Right renal pelvis (tissue), 4 donors: Measurements from ENCODE around the gene WFDC1. TPM values are rescaled to one million over a fixed set of nuclear protein-coding genes. Genes with fewer than 3 reads are reported as not detected.

Source experiments
- DNase-seq, 4 donors: peaks; one replicate each; pipeline ENCODE4 v3.0.0-alpha.2; 2013; ENCODE audit warnings: low read depth in 4 of 4, low spot score in 3 of 4, missing footprints in 1 of 4
- polyA plus RNA-seq, 4 donors: library from polyadenylated mRNA; unstranded; fragments of 120-200 nt; gene quantifications; one replicate each; pipeline ENCODE4 v1.2.1, GENCODE V29; 2013; ENCODE audit not compliant: insufficient read length in 4 of 4

Gene WFDC1
- 1 to 10 TPM; 2.8 to 5.0 (median 3.8) TPM for polyA plus RNA-seq

GRCh38 chr16:84294531-84295142 lies at the start of gene WFDC1:
Gene WFDC1 (plus strand): TSS chr16:84294878. CDS start chr16:84294972, 94 bp downstream.
- no peak for DNase-seq

- DNase-seq = no peak
These were observed 48.6 kb upstream of the WFDC1 start for GRCh38 chr16:84245956-84246678.

GRCh38 chr16:84246679-84247077 lies 48.0 kb upstream of the WFDC1 start:
- no peak for DNase-seq

GRCh38 chr16:84247331-84247730 lies 47.3 kb upstream of the WFDC1 start:
- no peak for DNase-seq

- DNase-seq = no peak
These were observed 46.8 kb upstream of the WFDC1 start for GRCh38 chr16:84247844-84248243.

- DNase-seq = no peak
These were observed 42.5 kb upstream of the WFDC1 start for GRCh38 chr16:84252184-84252583.

- DNase-seq = no peak
These were observed 41.5 kb upstream of the WFDC1 start for GRCh38 chr16:84253173-84253572.

- no peak for DNase-seq
These were observed 40.6 kb upstream of the WFDC1 start for GRCh38 chr16:84254062-84254461.

- DNase-seq = no peak
These were observed 39.4 kb upstream of the WFDC1 start for GRCh38 chr16:84255050-84255810.

- no peak for DNase-seq
These were observed 36.4 kb upstream of the WFDC1 start for GRCh38 chr16:84258266-84258665.

GRCh38 chr16:84259691-84260090 lies 35.0 kb upstream of the WFDC1 start:
- DNase-seq = no peak

- no peak for DNase-seq
These were observed 33.7 kb upstream of the WFDC1 start for GRCh38 chr16:84260766-84261554.

GRCh38 chr16:84262031-84262430 lies 32.6 kb upstream of the WFDC1 start:
- DNase-seq = no peak

- no peak for DNase-seq
These were observed 31.7 kb upstream of the WFDC1 start for GRCh38 chr16:84262939-84263338.

GRCh38 chr16:84266451-84266850 lies 28.2 kb upstream of the WFDC1 start:
- no peak for DNase-seq

- no peak for DNase-seq
These were observed 27.3 kb upstream of the WFDC1 start for GRCh38 chr16:84267380-84267779.

- peak; percentile 44 to 82 (median 66) for DNase-seq
These were observed 26.2 kb upstream of the WFDC1 start for GRCh38 chr16:84268291-84269040.

GRCh38 chr16:84270071-84270470 lies 24.6 kb upstream of the WFDC1 start:
- DNase-seq = no peak

- no peak for DNase-seq
These were observed 24.1 kb upstream of the WFDC1 start for GRCh38 chr16:84270531-84270930.

GRCh38 chr16:84271037-84271436 lies 23.6 kb upstream of the WFDC1 start:
- DNase-seq = no peak
